SK-N-SH (cell line): Measurements from ENCODE around the gene MYD88.

Experiments
- EP300 ChIP-seq, 2 experiments: IDR thresholded peaks; 2 replicates each; pipeline versions ENCODE4 v1.4.0 to v1.6.1; 2012; ENCODE audit warnings: borderline replicate concordance in 1 of 2, low read depth in 1 of 2, low read length in 1 of 2
- JUND ChIP-seq: IDR thresholded peaks from 2 replicates; pipeline ENCODE4 v1.4.0; 2012
- MEF2A ChIP-seq: IDR thresholded peaks from 2 replicates; pipeline ENCODE4 v1.4.0; 2012; ENCODE audit warnings: low read depth, borderline replicate concordance
- MXI1 ChIP-seq: IDR thresholded peaks from 2 replicates; pipeline ENCODE4 v1.6.1; 2012; ENCODE audit warnings: mild to moderate bottlenecking, low read depth, low read length, improper control_type of control experiment
- POLR2AphosphoS5 ChIP-seq: IDR thresholded peaks from 2 replicates; pipeline ENCODE4 v1.6.1; 2012; ENCODE audit warnings: low read depth, low read length
- RFX5 ChIP-seq: IDR thresholded peaks from 2 replicates; pipeline ENCODE4 v1.6.1; 2012; ENCODE audit warnings: mild to moderate bottlenecking, improper control_type of control experiment, low read length
- TAF1 ChIP-seq: IDR thresholded peaks from 2 replicates; pipeline ENCODE4 v1.6.1; 2012; ENCODE audit warnings: low read depth, mild to moderate bottlenecking, low read length, moderate library complexity, borderline replicate concordance
- TCF12 ChIP-seq: IDR thresholded peaks from 2 replicates; pipeline ENCODE4 v1.4.0; 2012
- TEAD4 ChIP-seq: IDR thresholded peaks from 2 replicates; pipeline ENCODE4 v1.4.0; 2012; ENCODE audit warnings: mild to moderate bottlenecking, borderline replicate concordance; ENCODE audit not compliant: insufficient read depth
- YY1 ChIP-seq: IDR thresholded peaks from 2 replicates; pipeline ENCODE4 v1.4.0; 2012; ENCODE audit warnings: low read depth, mild to moderate bottlenecking
- TF ChIP-seq, protein P1 (sequence below): fragments of 200-600 bp; sonication (generic); IDR thresholded peaks from 2 replicates; pipeline ENCODE4 v1.6.1; 2017; ENCODE audit warnings: antibody characterized with exemption, mild to moderate bottlenecking, moderate library complexity
- TF ChIP-seq, protein P2 (sequence below): fragments of 150-350 bp; IDR thresholded peaks from 2 replicates; pipeline ENCODE4 v1.6.1; 2017; ENCODE audit warnings: antibody characterized with exemption, low read length, low read depth, borderline replicate concordance

DNA sequence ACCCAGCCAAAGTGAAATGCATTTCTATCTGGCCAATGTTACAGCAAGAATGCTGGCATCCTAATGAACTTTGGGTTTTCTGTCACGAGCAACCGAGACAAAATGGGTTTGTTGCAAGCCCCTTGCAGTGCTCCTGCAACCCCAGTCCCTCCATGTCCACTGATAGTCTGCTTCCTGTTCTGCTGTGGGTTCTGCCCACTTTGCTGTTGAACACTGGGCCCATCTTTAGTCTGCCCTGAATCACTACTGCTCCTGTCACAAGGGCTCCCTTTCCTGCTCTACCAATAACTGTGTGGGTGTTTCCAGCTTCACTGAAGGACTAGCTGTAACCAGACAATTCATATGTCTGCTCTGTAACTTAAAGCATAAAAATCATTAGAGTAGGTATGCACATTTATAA lies 14.1 kb downstream of the MYD88 start:
- TF ChIP-seq, protein P1, sequence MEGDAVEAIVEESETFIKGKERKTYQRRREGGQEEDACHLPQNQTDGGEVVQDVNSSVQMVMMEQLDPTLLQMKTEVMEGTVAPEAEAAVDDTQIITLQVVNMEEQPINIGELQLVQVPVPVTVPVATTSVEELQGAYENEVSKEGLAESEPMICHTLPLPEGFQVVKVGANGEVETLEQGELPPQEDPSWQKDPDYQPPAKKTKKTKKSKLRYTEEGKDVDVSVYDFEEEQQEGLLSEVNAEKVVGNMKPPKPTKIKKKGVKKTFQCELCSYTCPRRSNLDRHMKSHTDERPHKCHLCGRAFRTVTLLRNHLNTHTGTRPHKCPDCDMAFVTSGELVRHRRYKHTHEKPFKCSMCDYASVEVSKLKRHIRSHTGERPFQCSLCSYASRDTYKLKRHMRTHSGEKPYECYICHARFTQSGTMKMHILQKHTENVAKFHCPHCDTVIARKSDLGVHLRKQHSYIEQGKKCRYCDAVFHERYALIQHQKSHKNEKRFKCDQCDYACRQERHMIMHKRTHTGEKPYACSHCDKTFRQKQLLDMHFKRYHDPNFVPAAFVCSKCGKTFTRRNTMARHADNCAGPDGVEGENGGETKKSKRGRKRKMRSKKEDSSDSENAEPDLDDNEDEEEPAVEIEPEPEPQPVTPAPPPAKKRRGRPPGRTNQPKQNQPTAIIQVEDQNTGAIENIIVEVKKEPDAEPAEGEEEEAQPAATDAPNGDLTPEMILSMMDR = no peak
- TF ChIP-seq EP300 (IDR thresholded peaks at IDR 0.05; ENCODE audit: borderline replicate concordance in 1 of 2, low read depth in 1 of 2, low read length in 1 of 2) (no peak), RFX5 (no peak), JUND (no peak), TCF12 (no peak), YY1 (no peak), MXI1 (no peak), POLR2AphosphoS5 (no peak), TEAD4 (no peak), TAF1 (no peak), MEF2A (no peak)
- TF ChIP-seq, protein P2, sequence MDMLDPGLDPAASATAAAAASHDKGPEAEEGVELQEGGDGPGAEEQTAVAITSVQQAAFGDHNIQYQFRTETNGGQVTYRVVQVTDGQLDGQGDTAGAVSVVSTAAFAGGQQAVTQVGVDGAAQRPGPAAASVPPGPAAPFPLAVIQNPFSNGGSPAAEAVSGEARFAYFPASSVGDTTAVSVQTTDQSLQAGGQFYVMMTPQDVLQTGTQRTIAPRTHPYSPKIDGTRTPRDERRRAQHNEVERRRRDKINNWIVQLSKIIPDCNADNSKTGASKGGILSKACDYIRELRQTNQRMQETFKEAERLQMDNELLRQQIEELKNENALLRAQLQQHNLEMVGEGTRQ = no peak
